Peyer's patch (tissue), 4 donors: ENCODE measurements around the gene HTRA3. TPM values are rescaled to one million over a fixed set of nuclear protein-coding genes. Genes with fewer than 3 reads are reported as not detected.
A peak's percentile ranks its signal among the peaks of the same experiment; 100 is the strongest.

Experiments
- DNase-seq, 3 donors: peaks; one replicate each; pipeline ENCODE4 v3.0.0-alpha.2; 2017 to 2019
- H3K27ac ChIP-seq, 4 donors: fragments of 200-600 bp; sonication (generic); one replicate each; pipeline ENCODE4 v1.5.1; 2016 to 2019
- H3K27me3 ChIP-seq, 2 donors: fragments of 200-600 bp; sonication (generic); one replicate each; pipeline ENCODE4 v1.5.1; 2019
- H3K36me3 ChIP-seq, 3 donors: fragments of 200-600 bp; sonication (generic); one replicate each; pipeline ENCODE4 v1.5.1; 2016 to 2019
- H3K4me1 ChIP-seq, 4 donors: fragments of 200-600 bp; sonication (generic); one replicate each; pipeline ENCODE4 v1.5.1; 2016 to 2019
- H3K4me3 ChIP-seq, 4 donors: fragments of 200-600 bp; sonication (generic); 1 replicate in 3 of 4; 2 replicates in 1 of 4; pipeline ENCODE4 v1.5.1; 2016 to 2019; ENCODE audit warnings: mild to moderate bottlenecking in 1 of 4
- H3K9me3 ChIP-seq, 4 donors: fragments of 200-600 bp; sonication (generic); one replicate each; pipeline ENCODE4 v1.5.1; 2016 to 2019; ENCODE audit warnings: mild to moderate bottlenecking in 1 of 4
- CTCF ChIP-seq, 6 experiments: fragments of 450-650 bp in 4 of 6; fragments of 200-600 bp in 2 of 6; sonication (generic) in 1 of 6; IDR thresholded peaks; one replicate each; pipeline ENCODE4 v1.5.1; 2017 to 2019; ENCODE audit warnings: antibody characterized with exemption in 6 of 6, mild to moderate bottlenecking in 3 of 6, moderate library complexity in 1 of 6
- POLR2A ChIP-seq, 2 donors: fragments of 450-650 bp; IDR thresholded peaks; one replicate each; pipeline ENCODE4 v1.5.1; 2017; ENCODE audit warnings: antibody characterized with exemption in 2 of 2, mild to moderate bottlenecking in 2 of 2, moderate library complexity in 2 of 2
- total RNA-seq, 4 donors: library from RNA; depleted of rRNA; stranded (reverse); fragments of >200 nt; gene quantifications; one replicate each; pipeline ENCODE4 v1.1.0, GENCODE V29; 2016

HTRA3 gene
- total RNA-seq, 4 donors from 2014 or later = 3.3 to 43.7 (median 7.9) TPM

DNA sequence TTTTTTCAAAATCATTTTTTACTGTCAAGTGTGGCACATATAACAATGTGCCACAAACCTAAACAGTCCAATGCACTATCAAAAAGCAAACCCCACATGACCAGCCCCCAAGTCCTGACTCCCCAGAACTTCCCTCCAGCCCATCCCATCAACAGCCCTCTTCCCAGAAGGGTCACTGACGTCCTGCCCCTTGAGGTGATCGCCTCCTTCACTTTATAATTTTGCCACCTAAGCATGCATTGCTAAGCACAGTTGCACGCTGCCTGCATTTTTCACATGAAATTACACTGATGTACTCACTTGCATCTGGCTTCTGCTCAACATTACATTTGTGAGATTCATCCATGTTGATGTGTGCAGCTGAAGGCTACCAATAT is 42.5 kb downstream of the HTRA3 start:
- no peak overlapping the region for H3K27ac ChIP-seq
- H3K27me3 ChIP-seq = no peaks in the 10 kb centered on the region
- H3K4me1 ChIP-seq = peaks cover 0 to 15% (median 0%) of the 10 kb centered on the region in 4 donors
- no peak overlapping the region for H3K4me3 ChIP-seq
- H3K9me3 ChIP-seq = no peaks in the 10 kb centered on the region
- no peaks in the 10 kb centered on the region for H3K36me3 ChIP-seq
- no peak for DNase-seq
- no peak for TF ChIP-seq CTCF (IDR thresholded peaks at IDR 0.05)
- no peak for TF ChIP-seq POLR2A (IDR thresholded peaks at IDR 0.05)

DNA sequence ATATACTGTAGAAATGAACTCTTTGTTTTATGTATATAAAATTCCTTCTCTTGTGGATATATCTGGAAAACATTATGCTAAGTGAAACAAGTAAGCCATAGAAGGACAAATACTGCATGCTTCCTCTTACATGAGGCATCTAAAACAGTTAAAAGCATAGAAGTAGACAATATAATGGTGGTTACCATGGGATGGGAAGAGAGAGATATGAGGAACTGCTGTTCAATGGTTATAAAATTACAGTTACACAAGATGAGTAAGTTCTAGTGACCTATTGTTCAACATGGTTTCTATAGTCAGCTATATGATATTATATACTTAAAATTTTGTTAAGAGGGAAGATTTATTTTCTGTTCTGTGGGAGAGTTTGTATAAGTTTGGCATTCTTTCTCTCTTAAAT is 43.4 kb downstream of the HTRA3 start:
- no peak for DNase-seq
- no peak for TF ChIP-seq POLR2A (IDR thresholded peaks at IDR 0.05)
- H3K9me3 ChIP-seq = no peaks in the 10 kb centered on the region
- no peaks in the 10 kb centered on the region for H3K36me3 ChIP-seq
- H3K4me1 ChIP-seq = peaks cover 0 to 15% (median 0%) of the 10 kb centered on the region in 4 donors
- H3K27me3 ChIP-seq = no peaks in the 10 kb centered on the region
- H3K27ac ChIP-seq = no peak overlapping the region
- H3K4me3 ChIP-seq = no peak overlapping the region

DNA sequence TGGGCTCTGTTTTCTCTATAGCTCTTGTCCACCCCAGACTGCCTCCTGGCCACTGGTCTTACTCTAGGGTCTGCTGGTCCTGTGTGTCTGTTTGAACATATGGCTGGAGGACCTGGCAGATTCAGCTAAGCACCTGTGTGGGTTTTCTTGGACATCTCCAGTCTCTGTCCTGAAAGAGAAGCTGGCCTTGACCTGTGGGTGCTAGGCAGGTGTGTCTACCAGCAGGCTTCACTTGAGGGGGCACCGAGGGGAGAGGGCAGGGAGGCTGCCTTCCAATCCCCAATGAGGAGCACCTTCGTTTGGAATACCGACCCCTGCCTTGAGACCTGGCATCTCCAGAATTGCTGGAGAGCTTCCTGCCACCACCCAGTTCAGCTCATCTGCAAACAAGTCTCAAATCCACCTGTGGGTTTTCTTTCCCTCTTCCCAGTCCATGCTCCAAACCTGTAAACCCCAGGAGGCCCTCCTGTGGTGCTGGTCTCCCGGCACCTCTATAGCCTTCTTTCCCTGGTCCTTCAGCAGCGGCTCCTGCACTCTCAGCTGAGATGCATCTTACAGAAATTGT is 45.2 kb downstream of the HTRA3 start:
- no peak overlapping the region for H3K4me3 ChIP-seq
- no peak overlapping the region for H3K27ac ChIP-seq
- no peaks in the 10 kb centered on the region for H3K36me3 ChIP-seq
- TF ChIP-seq POLR2A (IDR thresholded peaks at IDR 0.05) (no peak), CTCF (IDR thresholded peaks at IDR 0.05) (no peak)
- peaks cover 0 to 11% (median 0%) of the 10 kb centered on the region in 4 donors for H3K4me1 ChIP-seq
- DNase-seq = peak in 1 of 3 donors; percentile 14
- H3K9me3 ChIP-seq = no peaks in the 10 kb centered on the region
- no peaks in the 10 kb centered on the region for H3K27me3 ChIP-seq

- Histone ChIP-seq H3K36me3 (no peaks in the 10 kb centered on the region), H3K27ac (peak overlapping the region in 1 of 4 donors; percentile 10), H3K27me3 (no peaks in the 10 kb centered on the region), H3K9me3 (no peaks in the 10 kb centered on the region), H3K4me3 (no peak overlapping the region), H3K4me1 (peaks cover 0 to 19% (median 0%) of the 10 kb centered on the region in 4 donors)
- no peak for TF ChIP-seq CTCF (IDR thresholded peaks at IDR 0.05)
- peak in 2 of 3 donors; percentile 48 to 50 for DNase-seq
Observed at GRCh38 chr4:8315435-8316250, 46.1 kb downstream of the HTRA3 start.

DNA sequence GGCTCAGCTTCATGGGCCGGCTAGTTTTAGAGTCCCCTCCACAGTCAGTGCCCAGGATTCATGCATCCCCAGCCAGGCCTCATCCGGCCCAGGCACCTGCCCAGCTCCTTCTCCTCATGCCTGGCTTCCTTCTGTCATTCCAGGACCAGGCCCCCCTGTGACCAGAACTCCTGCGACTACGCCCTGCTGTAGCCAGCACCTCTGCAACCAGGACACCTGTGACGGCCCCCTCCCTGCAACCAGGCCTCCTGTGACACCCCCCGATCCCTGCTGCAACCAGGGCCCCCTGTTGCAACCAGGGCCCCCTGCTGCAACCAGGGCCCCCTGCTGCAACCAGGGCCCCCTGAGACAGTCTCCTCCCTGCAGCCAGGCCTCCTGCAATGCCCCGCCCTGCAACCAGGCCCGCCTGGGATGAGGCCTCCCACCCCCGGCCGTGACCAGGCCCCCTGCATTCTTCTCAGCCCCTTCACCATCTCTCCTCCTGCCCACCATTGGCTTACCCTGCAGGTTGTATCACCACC is 46.8 kb downstream of the HTRA3 start:
- peak in 1 of 3 donors; percentile 23 for DNase-seq
- no peak for TF ChIP-seq POLR2A (IDR thresholded peaks at IDR 0.05)
- no peak for TF ChIP-seq CTCF (IDR thresholded peaks at IDR 0.05)
- H3K4me3 ChIP-seq = no peak overlapping the region
- H3K36me3 ChIP-seq = no peaks in the 10 kb centered on the region
- no peak overlapping the region for H3K27ac ChIP-seq
- H3K9me3 ChIP-seq = no peaks in the 10 kb centered on the region
- no peaks in the 10 kb centered on the region for H3K27me3 ChIP-seq
- H3K4me1 ChIP-seq = peaks cover 0 to 19% (median 0%) of the 10 kb centered on the region in 4 donors

- Histone ChIP-seq H3K27me3 (no peaks in the 10 kb centered on the region), H3K4me3 (no peak overlapping the region), H3K36me3 (no peaks in the 10 kb centered on the region), H3K27ac (no peak overlapping the region), H3K9me3 (no peaks in the 10 kb centered on the region), H3K4me1 (peaks cover 0 to 19% (median 0%) of the 10 kb centered on the region in 4 donors)
- TF ChIP-seq POLR2A (IDR thresholded peaks at IDR 0.05) = no peak
- TF ChIP-seq CTCF (IDR thresholded peaks at IDR 0.05) = no peak
- peak in 1 of 3 donors; percentile 15 for DNase-seq
Observed at GRCh38 chr4:8316911-8317351, 47.4 kb downstream of the HTRA3 start.
